SHP77 treated with DMSO at 0.1 percent for 48 hours (cell line): Measurements from ENCODE around the gene C1R.

ENCODE experiments used
- DNase-seq: peaks from one replicate; lab custom pipeline; 2025; lab: John Stamatoyannopoulos, UW

Gene C1R

GRCh38 chr12:7096979-7097378 lies 4.7 kb upstream of the C1R start:
- no peak for DNase-seq

GRCh38 chr12:7096006-7096932 lies 4.0 kb upstream of the C1R start:
- DNase-seq = no peak

- DNase-seq = no peak
Measured at GRCh38 chr12:7093892-7094291, 1.6 kb upstream of the C1R start.

GRCh38 chr12:7093486-7093885 lies 1.2 kb upstream of the C1R start:
- no peak for DNase-seq

- DNase-seq = no peak
Measured at GRCh38 chr12:7092986-7093460, 778 bp upstream of the C1R start.

GRCh38 chr12:7091660-7092228 lies 501 bp downstream of the C1R start:
- no peak for DNase-seq

GRCh38 chr12:7091171-7091570 lies 1.1 kb downstream of the C1R start:
- no peak for DNase-seq

GRCh38 chr12:7090222-7090998 lies 1.8 kb downstream of the C1R start:
- no peak for DNase-seq

GRCh38 chr12:7089196-7089871 lies 2.9 kb downstream of the C1R start:
- DNase-seq = no peak

- DNase-seq = no peak
Measured at GRCh38 chr12:7083125-7083524, 9.1 kb downstream of the C1R start.

GRCh38 chr12:7081037-7081436 lies 11.2 kb downstream of the C1R start:
- DNase-seq = no peak

- DNase-seq = no peak
Measured at GRCh38 chr12:7079826-7080125, 12.5 kb downstream of the C1R start.

GRCh38 chr12:7078163-7078562 lies 14.1 kb downstream of the C1R start:
- no peak for DNase-seq

- DNase-seq = no peak
Measured at GRCh38 chr12:7076493-7076892, 15.8 kb downstream of the C1R start.

- no peak for DNase-seq
Measured at GRCh38 chr12:7075939-7076338, 16.3 kb downstream of the C1R start.

- DNase-seq = no peak
Measured at GRCh38 chr12:7075518-7075917, 16.7 kb downstream of the C1R start.

- no peak for DNase-seq
Measured at GRCh38 chr12:7073946-7074345, 18.3 kb downstream of the C1R start.

GRCh38 chr12:7072554-7072953 lies 19.7 kb downstream of the C1R start:
- no peak for DNase-seq

- DNase-seq = no peak
Measured at GRCh38 chr12:7072035-7072434, 20.2 kb downstream of the C1R start.

- DNase-seq = no peak
Measured at GRCh38 chr12:7069386-7069785, 22.9 kb downstream of the C1R start.

GRCh38 chr12:7068994-7069346 lies 23.3 kb downstream of the C1R start:
- DNase-seq = no peak

GRCh38 chr12:7068240-7068993 lies 23.8 kb downstream of the C1R start:
- DNase-seq = no peak
